ENCODE measurements around the gene CEP162.
"Not testable (repeated sequence)": the region's sequence is repeated elsewhere in the genome, so short reads cannot be mapped to it uniquely, and the experiment has no call there.

DNA sequence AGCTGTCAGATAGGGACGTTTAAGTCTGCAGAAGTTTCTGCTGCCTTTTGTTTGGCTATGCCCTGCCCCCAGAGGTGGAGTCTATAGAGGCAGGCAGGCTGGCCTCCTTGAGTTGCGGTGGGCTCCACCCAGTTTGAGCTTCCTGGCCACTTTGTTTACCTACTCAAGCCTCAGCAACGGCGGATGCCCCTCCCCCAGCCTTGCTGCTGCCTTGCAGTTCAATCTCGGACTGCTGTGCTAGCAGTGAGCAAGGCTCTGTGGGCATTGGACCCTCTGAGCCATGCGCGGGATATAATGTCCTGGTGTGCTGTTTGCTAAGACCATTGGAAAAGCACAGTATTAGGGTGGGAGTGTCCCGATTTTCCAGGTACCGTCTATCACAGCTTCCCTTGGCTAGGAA is 94.1 kb downstream of the CEP162 start:
- TF ChIP-seq, protein P1, sequence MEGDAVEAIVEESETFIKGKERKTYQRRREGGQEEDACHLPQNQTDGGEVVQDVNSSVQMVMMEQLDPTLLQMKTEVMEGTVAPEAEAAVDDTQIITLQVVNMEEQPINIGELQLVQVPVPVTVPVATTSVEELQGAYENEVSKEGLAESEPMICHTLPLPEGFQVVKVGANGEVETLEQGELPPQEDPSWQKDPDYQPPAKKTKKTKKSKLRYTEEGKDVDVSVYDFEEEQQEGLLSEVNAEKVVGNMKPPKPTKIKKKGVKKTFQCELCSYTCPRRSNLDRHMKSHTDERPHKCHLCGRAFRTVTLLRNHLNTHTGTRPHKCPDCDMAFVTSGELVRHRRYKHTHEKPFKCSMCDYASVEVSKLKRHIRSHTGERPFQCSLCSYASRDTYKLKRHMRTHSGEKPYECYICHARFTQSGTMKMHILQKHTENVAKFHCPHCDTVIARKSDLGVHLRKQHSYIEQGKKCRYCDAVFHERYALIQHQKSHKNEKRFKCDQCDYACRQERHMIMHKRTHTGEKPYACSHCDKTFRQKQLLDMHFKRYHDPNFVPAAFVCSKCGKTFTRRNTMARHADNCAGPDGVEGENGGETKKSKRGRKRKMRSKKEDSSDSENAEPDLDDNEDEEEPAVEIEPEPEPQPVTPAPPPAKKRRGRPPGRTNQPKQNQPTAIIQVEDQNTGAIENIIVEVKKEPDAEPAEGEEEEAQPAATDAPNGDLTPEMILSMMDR (IDR thresholded peaks at IDR 0.05): not testable (repeated sequence)
- TF ChIP-seq EZH2 (IDR thresholded peaks at IDR 0.05; ENCODE audit: borderline replicate concordance, insufficient read depth, low read depth, low read length, poor library complexity, severe bottlenecking): not testable (repeated sequence)
